Kidney (tissue), 22 donors: ENCODE results near the gene SMIM14. TPM values are rescaled to one million over a fixed set of nuclear protein-coding genes. Genes with fewer than 3 reads are reported as not detected.

Experiments
- DNase-seq, 5 donors: peaks; one replicate each; pipeline ENCODE4 v3.0.0-alpha.2; 2013 to 2020
- FAIRE-seq: peaks from 2 replicates; lab custom pipeline; 2012; peaks lifted over from hg19 to GRCh38; lab: Jason Lieb, UNC
- H3K27ac ChIP-seq, 2 donors: one replicate each; pipeline ENCODE4 v1.7.0; 2013; ENCODE audit warnings: low read depth in 2 of 2, low read length in 2 of 2, inconsistent platforms in 1 of 2
- H3K27me3 ChIP-seq: one replicate; pipeline ENCODE4 v1.7.1; 2013; ENCODE audit warnings: low read length, inconsistent platforms; ENCODE audit not compliant: control insufficient read depth, insufficient read depth
- H3K36me3 ChIP-seq, 3 donors: one replicate each; pipeline versions ENCODE4 v1.7.0 to v1.7.1; 2013; ENCODE audit warnings: low read length in 3 of 3, control low read depth in 1 of 3, inconsistent platforms in 1 of 3; ENCODE audit not compliant: insufficient read depth in 3 of 3, control insufficient read depth in 2 of 3
- H3K4me1 ChIP-seq, 3 donors: one replicate each; pipeline versions ENCODE4 v1.7.0 to v1.7.1; 2013; ENCODE audit warnings: low read length in 3 of 3, inconsistent platforms in 1 of 3, low read depth in 1 of 3; ENCODE audit not compliant: control insufficient read depth in 2 of 3, insufficient read depth in 2 of 3
- H3K4me3 ChIP-seq, 3 donors: one replicate each; pipeline versions ENCODE4 v1.7.0 to v1.8.1; 2013; ENCODE audit warnings: low read length in 3 of 3, control low read depth in 1 of 3, inconsistent platforms in 1 of 3
- H3K9ac ChIP-seq, 3 donors: one replicate each; pipeline versions ENCODE4 v1.7.0 to v1.7.1; 2013; ENCODE audit warnings: low read length in 3 of 3, control low read depth in 1 of 3, inconsistent platforms in 1 of 3
- H3K9me3 ChIP-seq, 3 donors: one replicate each; pipeline versions ENCODE4 v1.7.0 to v1.7.1; 2013; ENCODE audit warnings: low read length in 3 of 3, control low read depth in 1 of 3, inconsistent platforms in 1 of 3; ENCODE audit not compliant: control insufficient read depth in 2 of 3, insufficient read depth in 1 of 3
- intact Hi-C: fragments of 100-400 bp; cut with DNase I; formaldehyde crosslinking; loops from one replicate; pipeline ENCODE4 v1.11.1; 2022
- long read RNA-seq, 10 donors: library from polyadenylated mRNA in 1 of 10; unstranded in 1 of 10; transcript quantifications; one replicate each; pipeline ENCODE4 v2.0.0 and lab custom pipeline, GENCODE V29; 2021 to 2026
- polyA plus RNA-seq: library from polyadenylated mRNA; stranded (reverse); fragments of 350-450 nt; fragmentation: Illumina TruSeq; extraction: RNeasy Lipid Tissue Mini Kit (QIAGEN cat#74804); gene quantifications from one replicate; pipeline ENCODE4 v1.2.3, GENCODE V29; 2014; ENCODE audit warnings: low read depth, low replicate concordance; ENCODE audit not compliant: insufficient read depth
- total RNA-seq: library from RNA; stranded (reverse); fragmentation: NEBNext Ultra II Directional; extraction: Animal tissue kit (Norgen Biotek cat#: 25700); gene quantifications from one replicate; pipeline ENCODE4 v1.2.1, GENCODE V29; 2021
- TF ChIP-seq, protein P1 (sequence below): IDR thresholded peaks from 3 replicates; pipeline ENCODE4 v1.5.1; 2012; ENCODE audit warnings: mild to moderate bottlenecking, moderate library complexity, borderline replicate concordance; ENCODE audit not compliant: insufficient read depth; ENCODE audit errors: extremely low read depth
- donor health status: control.
- donor health status: control.
- donor health status: control.
- donor health status: control.
- donor health status: control.
- donor health status: DM: yes; HTN: yes; CAD: no.
- donor health status: Normal renal cell carcinoma (clear cell type).

Gene SMIM14
- 64.2 TPM for total RNA-seq
- polyA plus RNA-seq: 26.3 TPM
- long read RNA-seq, donor 1, full-length matches to known transcripts: 10 of 10 reads
- long read RNA-seq, donor 1, partial matches to known transcripts: 0 of 10 reads
- long read RNA-seq, donor 1, other reads (novel, unspliced or antisense): 0 of 10 reads
- long read RNA-seq, donor 2, full-length matches to known transcripts: 17 of 17 reads
- long read RNA-seq, donor 2, partial matches to known transcripts: 0 of 17 reads
- long read RNA-seq, donor 2, other reads (novel, unspliced or antisense): 0 of 17 reads
- long read RNA-seq, donor 3, full-length matches to known transcripts: 24 of 24 reads
- long read RNA-seq, donor 3, partial matches to known transcripts: 0 of 24 reads
- long read RNA-seq, donor 3, other reads (novel, unspliced or antisense): 0 of 24 reads
- long read RNA-seq, donor 4, full-length matches to known transcripts: 9 of 9 reads
- long read RNA-seq, donor 4, partial matches to known transcripts: 0 of 9 reads
- long read RNA-seq, donor 4, other reads (novel, unspliced or antisense): 0 of 9 reads
- long read RNA-seq, donor 5, full-length matches to known transcripts: 1 of 1 reads
- long read RNA-seq, donor 5, partial matches to known transcripts: 0 of 1 reads
- long read RNA-seq, donor 5, other reads (novel, unspliced or antisense): 0 of 1 reads
- long read RNA-seq, donor 6, full-length matches to known transcripts: 20 of 25 reads
- long read RNA-seq, donor 6, partial matches to known transcripts: 5 of 25 reads
- long read RNA-seq, donor 6, other reads (novel, unspliced or antisense): 0 of 25 reads
- long read RNA-seq, donor 7, full-length matches to known transcripts: 74 of 82 reads
- long read RNA-seq, donor 7, partial matches to known transcripts: 1 of 82 reads
- long read RNA-seq, donor 7, other reads (novel, unspliced or antisense): 7 of 82 reads
- long read RNA-seq, donor 8, full-length matches to known transcripts: 16 of 16 reads
- long read RNA-seq, donor 8, partial matches to known transcripts: 0 of 16 reads
- long read RNA-seq, donor 8, other reads (novel, unspliced or antisense): 0 of 16 reads
- long read RNA-seq, donor 9, full-length matches to known transcripts: 8 of 8 reads
- long read RNA-seq, donor 9, partial matches to known transcripts: 0 of 8 reads
- long read RNA-seq, donor 9, other reads (novel, unspliced or antisense): 0 of 8 reads
- long read RNA-seq, donor 10, full-length matches to known transcripts: 12 of 12 reads
- long read RNA-seq, donor 10, partial matches to known transcripts: 0 of 12 reads
- long read RNA-seq, donor 10, other reads (novel, unspliced or antisense): 0 of 12 reads

GRCh38 chr4:39638354-39639239, at the start of gene SMIM14:
TSS of gene SMIM14 (minus strand) at chr4:39638865. CDS start at chr4:39605145, 33,720 bp downstream.
- Histone ChIP-seq H3K36me3 (peaks cover 0 to 2% (median 0%) of the 10 kb centered on the region in 3 donors), H3K27me3 (no peaks in the 10 kb centered on the region), H3K9me3 (no peaks in the 10 kb centered on the region), H3K9ac (peak within 1 kb of the TSS; percentile 44 to 91 (median 91)), H3K4me3 (peak within 1 kb of the TSS; percentile 86 to 99 (median 95)), H3K4me1 (peaks cover 0 to 9% (median 5%) of the 10 kb centered on the region in 3 donors), H3K27ac (peak within 1 kb of the TSS; percentile 95 to 98)
- DNase-seq (peak; percentile 99), FAIRE-seq (no peak)
- intact Hi-C loops: no loop called here
- TF ChIP-seq, protein P1, sequence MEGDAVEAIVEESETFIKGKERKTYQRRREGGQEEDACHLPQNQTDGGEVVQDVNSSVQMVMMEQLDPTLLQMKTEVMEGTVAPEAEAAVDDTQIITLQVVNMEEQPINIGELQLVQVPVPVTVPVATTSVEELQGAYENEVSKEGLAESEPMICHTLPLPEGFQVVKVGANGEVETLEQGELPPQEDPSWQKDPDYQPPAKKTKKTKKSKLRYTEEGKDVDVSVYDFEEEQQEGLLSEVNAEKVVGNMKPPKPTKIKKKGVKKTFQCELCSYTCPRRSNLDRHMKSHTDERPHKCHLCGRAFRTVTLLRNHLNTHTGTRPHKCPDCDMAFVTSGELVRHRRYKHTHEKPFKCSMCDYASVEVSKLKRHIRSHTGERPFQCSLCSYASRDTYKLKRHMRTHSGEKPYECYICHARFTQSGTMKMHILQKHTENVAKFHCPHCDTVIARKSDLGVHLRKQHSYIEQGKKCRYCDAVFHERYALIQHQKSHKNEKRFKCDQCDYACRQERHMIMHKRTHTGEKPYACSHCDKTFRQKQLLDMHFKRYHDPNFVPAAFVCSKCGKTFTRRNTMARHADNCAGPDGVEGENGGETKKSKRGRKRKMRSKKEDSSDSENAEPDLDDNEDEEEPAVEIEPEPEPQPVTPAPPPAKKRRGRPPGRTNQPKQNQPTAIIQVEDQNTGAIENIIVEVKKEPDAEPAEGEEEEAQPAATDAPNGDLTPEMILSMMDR: no peak

GRCh38 chr4:39687014-39687413, 48.3 kb upstream of the SMIM14 start:
- DNase-seq: no peak
- TF ChIP-seq, protein P1: no peak
- intact Hi-C loops: no loop called here
- Histone ChIP-seq H3K4me3 (no peak overlapping the region), H3K36me3 (no peaks in the 10 kb centered on the region), H3K9me3 (no peaks in the 10 kb centered on the region), H3K4me1 (no peaks in the 10 kb centered on the region), H3K27ac (no peak overlapping the region), H3K9ac (no peak overlapping the region), H3K27me3 (no peaks in the 10 kb centered on the region)
- no peak for FAIRE-seq

DNA sequence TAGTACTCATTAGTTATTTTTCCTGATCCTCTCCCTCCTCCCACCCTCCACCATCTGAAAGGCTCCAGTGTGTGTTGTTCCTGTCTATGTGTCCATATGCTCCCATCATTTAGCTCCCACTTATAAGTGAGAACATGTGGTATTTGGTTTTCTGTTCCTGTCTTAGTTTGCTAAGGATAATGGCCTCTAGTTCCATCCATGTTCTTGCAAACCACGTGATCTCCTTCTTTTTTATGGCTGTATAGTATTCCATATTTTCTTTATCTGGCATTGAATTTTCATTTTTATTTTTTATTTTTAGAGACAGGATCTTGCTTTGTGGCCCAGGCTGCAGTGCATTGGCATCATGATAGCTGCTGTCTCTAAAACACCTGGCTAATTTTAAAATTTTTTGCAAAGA, 47.3 kb upstream of the SMIM14 start:
- no peaks in the 10 kb centered on the region for H3K9me3 ChIP-seq
- H3K27me3 ChIP-seq: no peaks in the 10 kb centered on the region
- TF ChIP-seq, protein P1: no peak
- intact Hi-C loops: no loop called here
- no peak overlapping the region for H3K9ac ChIP-seq
- H3K36me3 ChIP-seq: no peaks in the 10 kb centered on the region
- H3K27ac ChIP-seq: no peak overlapping the region
- FAIRE-seq: no peak
- DNase-seq: no peak
- H3K4me1 ChIP-seq: no peaks in the 10 kb centered on the region
- no peak overlapping the region for H3K4me3 ChIP-seq
